Mesenchymal stem cell (in vitro differentiated cells and primary cell): ENCODE results near the gene PBX4.
A peak's percentile ranks its signal among the peaks of the same experiment; 100 is the strongest.

Source experiments
- DNase-seq: peaks from one replicate; pipeline ENCODE4 v3.0.0-alpha.2; 2013
- H2AFZ ChIP-seq: one replicate; pipeline ENCODE4 v1.6.1; 2013; ENCODE audit warnings: low read depth, mild to moderate bottlenecking, control low read depth, inconsistent platforms, low read length, moderate library complexity
- H2AK5ac ChIP-seq: 2 replicates; pipeline ENCODE4 v1.6.1; 2013; ENCODE audit warnings: low read length, moderate library complexity, mild to moderate bottlenecking, inconsistent platforms; ENCODE audit not compliant: severe bottlenecking
- H2BK120ac ChIP-seq: one replicate; pipeline ENCODE4 v1.6.1; 2013; ENCODE audit warnings: low read depth, mild to moderate bottlenecking, inconsistent platforms, low read length, moderate library complexity
- H2BK12ac ChIP-seq, 2 experiments: one replicate each; pipeline ENCODE4 v1.6.1; 2013; ENCODE audit warnings: inconsistent platforms in 2 of 2, low read length in 2 of 2, mild to moderate bottlenecking in 2 of 2, moderate library complexity in 2 of 2, control low read depth in 1 of 2
- H2BK15ac ChIP-seq: one replicate; pipeline ENCODE4 v1.6.1; 2013; ENCODE audit warnings: mild to moderate bottlenecking, low read depth, inconsistent platforms; ENCODE audit not compliant: poor library complexity, severe bottlenecking
- H2BK5ac ChIP-seq: 2 replicates; pipeline ENCODE4 v1.6.1; 2013; ENCODE audit warnings: low read depth, mild to moderate bottlenecking, low read length, control low read depth, inconsistent platforms; ENCODE audit not compliant: poor library complexity, severe bottlenecking
- H3K14ac ChIP-seq, 2 experiments: one replicate each; pipeline ENCODE4 v1.6.1; 2013; ENCODE audit warnings: inconsistent platforms in 2 of 2, low read length in 2 of 2, control low read depth in 1 of 2, mild to moderate bottlenecking in 1 of 2, moderate library complexity in 1 of 2
- H3K18ac ChIP-seq, 2 experiments: one replicate each; pipeline ENCODE4 v1.6.1; 2013; ENCODE audit warnings: inconsistent platforms in 2 of 2, low read length in 2 of 2, control low read depth in 1 of 2, low read depth in 1 of 2, mild to moderate bottlenecking in 1 of 2
- H3K23ac ChIP-seq, 2 experiments: one replicate each; pipeline ENCODE4 v1.6.1; 2013; ENCODE audit warnings: inconsistent platforms in 2 of 2, low read length in 2 of 2, mild to moderate bottlenecking in 2 of 2, moderate library complexity in 2 of 2, control low read depth in 1 of 2
- H3K27ac ChIP-seq: 2 replicates; pipeline ENCODE4 v1.5.1; 2013; ENCODE audit warnings: mild to moderate bottlenecking, moderate library complexity, low read length, control low read depth, inconsistent platforms; ENCODE audit not compliant: poor library complexity, severe bottlenecking
- H3K27me3 ChIP-seq, 2 experiments: 2 replicates each; pipeline versions ENCODE4 v1.6.1 to v1.7.0; 2013; ENCODE audit warnings: low read length in 2 of 2, mild to moderate bottlenecking in 2 of 2, moderate library complexity in 2 of 2, control low read depth in 1 of 2, inconsistent platforms in 1 of 2; ENCODE audit not compliant: control insufficient read depth in 1 of 2, insufficient read depth in 1 of 2
- H3K36me3 ChIP-seq, 2 experiments: 2 replicates each; pipeline versions ENCODE4 v1.6.1 to v1.7.0; 2013; ENCODE audit warnings: low read length in 2 of 2, control low read depth in 1 of 2, inconsistent platforms in 1 of 2, low read depth in 1 of 2, mild to moderate bottlenecking in 1 of 2; ENCODE audit not compliant: insufficient read depth in 2 of 2, control insufficient read depth in 1 of 2
- H3K4ac ChIP-seq, 2 experiments: one replicate each; pipeline ENCODE4 v1.6.1; 2013; ENCODE audit warnings: inconsistent platforms in 2 of 2, low read length in 2 of 2, mild to moderate bottlenecking in 2 of 2, moderate library complexity in 2 of 2, control low read depth in 1 of 2, low read depth in 1 of 2
- H3K4me1 ChIP-seq: 2 replicates; pipeline ENCODE4 v1.6.1; 2013; ENCODE audit warnings: low read depth, low read length, control low read depth; ENCODE audit not compliant: control insufficient read depth, insufficient read depth
- H3K4me2 ChIP-seq: 2 replicates; pipeline ENCODE4 v1.6.1; 2013; ENCODE audit warnings: low read length, mild to moderate bottlenecking, inconsistent platforms; ENCODE audit not compliant: poor library complexity, severe bottlenecking
- H3K4me3 ChIP-seq, 2 experiments: 2 replicates each; pipeline versions ENCODE4 v1.5.1 to v1.7.0; 2013; ENCODE audit warnings: low read length in 2 of 2, mild to moderate bottlenecking in 2 of 2, control low read depth in 1 of 2, low read depth in 1 of 2; ENCODE audit not compliant: insufficient read depth in 1 of 2
- H3K79me1 ChIP-seq: replicated peaks from 2 replicates; pipeline ENCODE4 v1.6.1; 2013; ENCODE audit warnings: mild to moderate bottlenecking, control low read depth, low read length, inconsistent platforms; ENCODE audit not compliant: poor library complexity, severe bottlenecking
- H3K9ac ChIP-seq: 2 replicates; pipeline ENCODE4 v1.7.0; 2013; ENCODE audit warnings: mild to moderate bottlenecking, low read length, moderate library complexity
- H3K9me3 ChIP-seq: 2 replicates; pipeline ENCODE4 v1.7.0; 2013; ENCODE audit warnings: mild to moderate bottlenecking, low read length; ENCODE audit not compliant: control insufficient read depth
- H4K8ac ChIP-seq: one replicate; pipeline ENCODE4 v1.6.1; 2013; ENCODE audit warnings: inconsistent platforms, mild to moderate bottlenecking, low read length, moderate library complexity
- H4K91ac ChIP-seq: one replicate; pipeline ENCODE4 v1.6.1; 2013; ENCODE audit warnings: mild to moderate bottlenecking, low read length, inconsistent platforms
- WGBS: methylation state at CpG from one replicate; pipeline ENCODE4 v1.1.7; 2013; ENCODE audit warnings: mixed read lengths; 5-methylcytosine and 5-hydroxymethylcytosine counted together

The PBX4 gene

GRCh38 chr19:19630062-19630414, 11.6 kb upstream of the PBX4 start:
- no peak overlapping the region for H2BK120ac ChIP-seq
- H2AFZ ChIP-seq, result no peak overlapping the region
- WGBS, result 98% methylated on average over 11 of the region's 11 CpGs
- H3K4me3 ChIP-seq, result no peak overlapping the region
- no peak overlapping the region for H2BK15ac ChIP-seq
- peaks cover 0 to 6% of the 10 kb centered on the region in 2 experiments for H3K27me3 ChIP-seq
- H3K79me1 ChIP-seq, result no peaks in the 10 kb centered on the region
- no peak overlapping the region for H3K4me2 ChIP-seq
- H2AK5ac ChIP-seq, result no peak overlapping the region
- H3K4me1 ChIP-seq, result peaks cover 20% of the 10 kb centered on the region
- no peak overlapping the region for H2BK12ac ChIP-seq
- no peak overlapping the region for H3K18ac ChIP-seq
- no peak overlapping the region for H3K27ac ChIP-seq
- no peak overlapping the region for H3K14ac ChIP-seq
- no peak overlapping the region for H3K23ac ChIP-seq
- no peak overlapping the region for H3K9ac ChIP-seq
- H3K9me3 ChIP-seq, result no peaks in the 10 kb centered on the region
- no peak for DNase-seq
- H3K4ac ChIP-seq, result no peak overlapping the region
- H4K91ac ChIP-seq, result no peak overlapping the region
- H2BK5ac ChIP-seq, result no peak overlapping the region
- H3K36me3 ChIP-seq, result peaks cover 33 to 55% of the 10 kb centered on the region in 2 experiments
- H4K8ac ChIP-seq, result no peak overlapping the region

GRCh38 chr19:19628501-19629134, 10.1 kb upstream of the PBX4 start:
- Histone ChIP-seq H3K9ac (no peak overlapping the region), H3K36me3 (peaks cover 19 to 52% of the 10 kb centered on the region in 2 experiments), H3K27me3 (peaks cover 0 to 6% of the 10 kb centered on the region in 2 experiments), H3K23ac (peak overlapping the region in 1 of 2 experiments; percentile 85), H3K4ac (no peak overlapping the region), H3K4me1 (peaks cover 20% of the 10 kb centered on the region), H3K27ac (no peak overlapping the region), H3K4me3 (peak overlapping the region in 1 of 2 experiments; percentile 74), H3K18ac (peak overlapping the region; percentile 61 to 65), H3K9me3 (no peaks in the 10 kb centered on the region), H2BK15ac (no peak overlapping the region), H3K14ac (peak overlapping the region in 1 of 2 experiments; percentile 86), H4K8ac (peak overlapping the region; percentile 27), H3K4me2 (peak overlapping the region; percentile 92), H2AFZ (no peak overlapping the region), H3K79me1 (no peaks in the 10 kb centered on the region), H2BK12ac (no peak overlapping the region), H2BK120ac (peak overlapping the region; percentile 64), H2AK5ac (no peak overlapping the region), H2BK5ac (no peak overlapping the region), H4K91ac (no peak overlapping the region)
- WGBS, result 13% methylated on average over 50 of the region's 51 CpGs
- peak; percentile 54 for DNase-seq

- Histone ChIP-seq H3K36me3 (peaks cover 13 to 50% of the 10 kb centered on the region in 2 experiments), H3K14ac (peak within 1 kb of the TSS in 1 of 2 experiments; percentile 86), H3K9ac (peak within 1 kb of the TSS; percentile 26), H2BK12ac (no peak within 1 kb of the TSS), H3K23ac (peak within 1 kb of the TSS in 1 of 2 experiments; percentile 85), H4K91ac (no peak within 1 kb of the TSS), H3K4me3 (peak within 1 kb of the TSS; percentile 56 to 74), H3K4me2 (peak within 1 kb of the TSS; percentile 92), H3K79me1 (no peaks in the 10 kb centered on the region), H2BK120ac (peak within 1 kb of the TSS; percentile 64), H2BK15ac (no peak within 1 kb of the TSS), H2AK5ac (no peak within 1 kb of the TSS), H3K27ac (no peak within 1 kb of the TSS), H3K18ac (peak within 1 kb of the TSS; percentile 61 to 65), H2AFZ (no peak within 1 kb of the TSS), H3K4ac (no peak within 1 kb of the TSS), H4K8ac (peak within 1 kb of the TSS; percentile 43), H3K4me1 (peaks cover 20% of the 10 kb centered on the region), H3K9me3 (no peaks in the 10 kb centered on the region), H2BK5ac (no peak within 1 kb of the TSS), H3K27me3 (peaks cover 0 to 6% of the 10 kb centered on the region in 2 experiments)
- DNase-seq, result no peak
- WGBS, result 3% methylated on average over 38 of the region's 87 CpGs
Observed at GRCh38 chr19:19627621-19628500, 9.4 kb upstream of the PBX4 start, which contains the start of gene LPAR2. LPAR2 (minus strand) TSS chr19:19628220; CDS start chr19:19627275, 945 bp downstream.
